ENCODE measurements around the gene ESPN.

DNA sequence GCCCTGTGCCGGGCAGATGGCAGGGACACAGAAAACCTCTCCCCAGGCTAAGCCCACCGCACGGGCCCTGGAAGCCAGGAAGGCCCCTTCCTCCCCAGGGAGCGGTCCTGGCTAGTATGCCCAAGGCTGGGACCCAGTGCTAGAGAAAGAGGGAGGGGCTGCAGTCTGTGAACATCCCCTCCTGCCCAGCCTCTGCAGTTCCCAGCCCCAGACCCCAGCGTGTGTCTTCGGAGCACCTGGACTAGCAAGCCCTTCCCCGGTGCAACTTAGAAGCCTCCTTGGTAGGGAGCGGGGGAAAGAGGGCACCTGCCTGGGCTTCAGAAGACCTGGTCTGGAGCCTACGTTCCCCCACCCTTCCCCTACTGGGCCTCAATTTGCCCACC lies 64.8 kb downstream of the ESPN start:
- TF ChIP-seq POLR2AphosphoS5 (IDR thresholded peaks at IDR 0.05; ENCODE audit: low read depth, low read length) = no peak
- no peak for TF ChIP-seq POLR2A (IDR thresholded peaks at IDR 0.05; ENCODE audit: low read depth, low read length)
- TF ChIP-seq TAF1 (IDR thresholded peaks at IDR 0.05; ENCODE audit: low read depth, low read length) = no peak
- no peak for TF ChIP-seq PAX5 (IDR thresholded peaks at IDR 0.05; ENCODE audit: insufficient read depth, low read length, severe bottlenecking)
- no peak for TF ChIP-seq POU2F2 (IDR thresholded peaks at IDR 0.05; ENCODE audit: low read depth, low read length)

Data from GM12891 (cell line).